ENCODE data around the gene MYH6.

The MYH6 gene

DNA sequence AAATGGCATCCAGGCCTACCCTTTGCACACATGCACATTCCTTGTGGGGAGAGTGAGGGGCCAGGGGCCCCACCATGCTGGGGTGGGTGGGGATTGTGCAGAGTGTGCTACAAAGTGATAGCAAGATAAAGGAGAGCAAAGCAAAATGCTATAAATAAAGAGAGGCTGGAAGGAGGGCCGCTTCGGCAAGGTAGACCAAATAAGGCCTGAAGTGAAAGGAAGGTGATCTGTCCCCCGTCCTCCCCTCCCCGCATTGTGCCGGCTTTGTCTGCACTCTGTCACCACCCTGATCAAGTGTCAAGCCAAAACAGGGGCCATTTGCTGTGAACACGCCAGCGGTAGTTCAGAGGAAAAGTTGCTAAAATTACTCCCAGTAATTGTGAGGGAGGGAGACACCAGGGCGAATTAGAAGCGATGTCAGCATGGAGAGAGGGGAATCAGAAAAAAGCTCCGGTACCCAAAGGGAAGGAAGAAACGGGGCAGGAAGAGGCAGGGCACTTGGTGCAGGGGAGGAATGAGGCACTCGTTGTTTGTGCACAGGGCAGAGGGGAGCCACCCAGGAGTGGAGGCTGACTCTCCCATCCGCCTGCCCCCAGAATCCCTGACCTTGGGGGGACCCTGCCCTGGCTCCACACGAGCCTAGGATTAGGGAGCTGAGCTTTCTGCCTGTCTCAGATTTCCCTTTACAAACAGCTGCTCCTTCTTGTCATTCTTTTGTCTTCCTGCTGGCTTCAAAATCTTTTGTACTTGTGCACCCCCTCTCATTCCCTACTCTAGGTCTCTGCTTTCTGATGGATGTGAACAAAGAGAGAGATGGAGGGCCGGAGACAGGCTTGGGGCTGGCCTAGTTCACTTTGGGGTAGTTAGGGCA is 30.3 kb upstream of the MYH6 start:
- Histone ChIP-seq H3K4me1 (ENCODE audit: insufficient read depth, low read length, severe bottlenecking) (no peaks in the 10 kb centered on the region), H3K79me2 (ENCODE audit: insufficient read depth, low read length) (no peaks in the 10 kb centered on the region), H3K9me3 (ENCODE audit: low read length) (no peaks in the 10 kb centered on the region), H3K27ac (ENCODE audit: low read depth, low read length, poor library complexity, severe bottlenecking) (no peak overlapping the region), H3K4me2 (ENCODE audit: low read length) (no peak overlapping the region), H3K9me2 (ENCODE audit: low read depth, low read length) (no peaks in the 10 kb centered on the region), H3K4me3 (ENCODE audit: low read depth, low read length, poor library complexity, severe bottlenecking) (no peak overlapping the region), H3K27me3 (ENCODE audit: insufficient read depth, low read length) (peaks cover 13% of the 10 kb centered on the region), H3K9ac (ENCODE audit: low read length) (no peak overlapping the region), H4K20me1 (ENCODE audit: insufficient read depth, low read length) (no peaks in the 10 kb centered on the region), H3K36me3 (ENCODE audit: insufficient read depth, low read length) (no peaks in the 10 kb centered on the region), H3F3A (ENCODE audit: insufficient read depth, low read length) (no peaks in the 10 kb centered on the region), H2AFZ (ENCODE audit: low read length) (no peak overlapping the region)
- TF ChIP-seq, protein P1, sequence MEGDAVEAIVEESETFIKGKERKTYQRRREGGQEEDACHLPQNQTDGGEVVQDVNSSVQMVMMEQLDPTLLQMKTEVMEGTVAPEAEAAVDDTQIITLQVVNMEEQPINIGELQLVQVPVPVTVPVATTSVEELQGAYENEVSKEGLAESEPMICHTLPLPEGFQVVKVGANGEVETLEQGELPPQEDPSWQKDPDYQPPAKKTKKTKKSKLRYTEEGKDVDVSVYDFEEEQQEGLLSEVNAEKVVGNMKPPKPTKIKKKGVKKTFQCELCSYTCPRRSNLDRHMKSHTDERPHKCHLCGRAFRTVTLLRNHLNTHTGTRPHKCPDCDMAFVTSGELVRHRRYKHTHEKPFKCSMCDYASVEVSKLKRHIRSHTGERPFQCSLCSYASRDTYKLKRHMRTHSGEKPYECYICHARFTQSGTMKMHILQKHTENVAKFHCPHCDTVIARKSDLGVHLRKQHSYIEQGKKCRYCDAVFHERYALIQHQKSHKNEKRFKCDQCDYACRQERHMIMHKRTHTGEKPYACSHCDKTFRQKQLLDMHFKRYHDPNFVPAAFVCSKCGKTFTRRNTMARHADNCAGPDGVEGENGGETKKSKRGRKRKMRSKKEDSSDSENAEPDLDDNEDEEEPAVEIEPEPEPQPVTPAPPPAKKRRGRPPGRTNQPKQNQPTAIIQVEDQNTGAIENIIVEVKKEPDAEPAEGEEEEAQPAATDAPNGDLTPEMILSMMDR (IDR thresholded peaks at IDR 0.05; ENCODE audit: low read length) = no peak

DNA sequence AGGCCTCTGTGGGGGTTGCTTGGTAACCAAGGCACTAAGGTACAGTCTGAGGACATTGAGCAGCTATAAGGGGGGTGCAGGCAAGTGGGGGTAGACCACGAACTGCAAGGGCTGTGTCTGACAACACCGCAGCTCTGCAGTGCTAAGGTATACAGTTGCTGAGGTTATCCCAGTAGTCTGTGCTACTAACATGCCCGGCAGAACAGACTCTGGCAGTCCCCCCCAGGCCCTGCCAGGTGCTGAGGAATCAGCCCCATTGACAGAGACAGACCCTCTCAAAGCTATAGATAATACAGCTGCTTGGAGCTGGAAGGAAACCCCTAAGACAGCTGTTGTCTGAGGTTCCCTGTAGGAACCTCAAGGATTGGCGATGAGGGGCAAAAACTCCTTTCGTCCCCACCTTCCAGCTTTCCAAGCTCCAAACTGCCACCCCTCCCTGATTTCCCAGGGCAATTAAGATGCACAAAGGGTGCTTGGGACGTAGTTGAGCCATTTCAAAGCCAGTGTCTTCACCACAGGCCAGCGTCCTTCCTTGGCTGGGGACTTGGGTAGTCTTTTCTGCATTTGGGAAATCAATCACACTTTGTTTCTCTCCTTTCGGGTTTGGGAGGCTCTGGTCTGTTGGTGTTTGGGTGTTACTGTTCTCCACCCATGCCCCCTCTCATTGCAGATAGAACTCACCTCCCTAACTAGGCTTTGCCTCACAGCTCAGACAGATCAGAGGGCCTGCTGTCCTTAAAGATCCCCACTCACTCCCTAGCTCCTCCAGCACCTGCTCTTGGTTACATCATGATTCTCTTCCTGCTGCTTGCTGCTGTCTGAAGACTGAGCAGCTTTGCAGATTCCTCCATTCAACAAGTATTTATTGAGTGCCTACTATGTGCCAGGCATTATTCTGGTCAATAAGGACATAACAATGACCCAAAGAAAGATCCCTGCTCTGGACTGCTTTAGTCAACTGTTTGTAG is 29.3 kb upstream of the MYH6 start:
- Histone ChIP-seq H3K9me3 (ENCODE audit: low read length) (no peaks in the 10 kb centered on the region), H3K27ac (ENCODE audit: low read depth, low read length, poor library complexity, severe bottlenecking) (no peak overlapping the region), H3K79me2 (ENCODE audit: insufficient read depth, low read length) (no peaks in the 10 kb centered on the region), H3K4me1 (ENCODE audit: insufficient read depth, low read length, severe bottlenecking) (no peaks in the 10 kb centered on the region), H3F3A (ENCODE audit: insufficient read depth, low read length) (no peaks in the 10 kb centered on the region), H2AFZ (ENCODE audit: low read length) (no peak overlapping the region), H3K27me3 (ENCODE audit: insufficient read depth, low read length) (peaks cover 13% of the 10 kb centered on the region), H3K4me3 (ENCODE audit: low read depth, low read length, poor library complexity, severe bottlenecking) (no peak overlapping the region), H3K9ac (ENCODE audit: low read length) (no peak overlapping the region), H3K36me3 (ENCODE audit: insufficient read depth, low read length) (no peaks in the 10 kb centered on the region), H3K9me2 (ENCODE audit: low read depth, low read length) (no peaks in the 10 kb centered on the region), H3K4me2 (ENCODE audit: low read length) (no peak overlapping the region), H4K20me1 (ENCODE audit: insufficient read depth, low read length) (no peaks in the 10 kb centered on the region)
- TF ChIP-seq, protein P1 (IDR thresholded peaks at IDR 0.05; ENCODE audit: low read length) = no peak
- no peak for TF ChIP-seq EZH2 (IDR thresholded peaks at IDR 0.05; ENCODE audit: borderline replicate concordance, low read length)

DNA sequence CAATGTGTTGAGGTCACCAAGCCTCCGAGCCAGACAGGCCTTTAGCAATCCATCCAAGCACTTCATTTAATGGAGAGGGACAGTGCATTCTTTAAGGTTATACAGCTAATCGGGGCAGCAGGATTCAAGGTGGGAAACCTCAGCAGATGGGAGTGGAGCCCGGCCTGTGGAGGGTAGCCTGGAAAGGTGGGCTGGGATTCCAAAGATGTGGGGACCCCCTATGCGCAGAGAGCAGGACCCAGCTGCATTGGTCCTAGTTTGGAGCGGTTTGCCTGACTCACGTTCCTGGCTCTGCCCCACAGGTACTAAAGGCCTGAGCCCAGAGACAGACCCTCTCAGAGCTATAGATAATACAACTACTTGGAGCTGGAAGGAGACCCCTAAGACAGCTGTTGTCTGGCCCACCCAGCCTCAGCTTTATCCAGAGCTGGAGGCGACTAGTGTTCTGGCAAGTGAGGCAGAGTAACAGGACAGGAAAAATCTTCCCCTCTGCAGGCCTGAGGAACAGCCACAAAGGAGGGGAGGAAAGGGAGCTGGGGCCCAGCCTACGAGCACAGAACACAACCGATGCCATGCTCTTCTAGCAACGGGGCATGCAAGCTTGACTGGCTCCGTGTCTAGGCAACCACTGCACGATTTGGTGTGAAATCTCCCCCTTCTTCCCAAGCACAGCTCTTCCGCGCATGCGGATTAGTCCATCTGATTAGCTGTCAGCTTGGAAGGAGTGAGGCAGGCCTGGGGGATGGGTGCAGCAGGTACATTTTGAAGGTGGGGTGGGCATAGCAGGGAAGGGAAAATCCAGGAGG is 28.5 kb upstream of the MYH6 start:
- H3K79me2 ChIP-seq (ENCODE audit: insufficient read depth, low read length) = no peaks in the 10 kb centered on the region
- H3K4me3 ChIP-seq (ENCODE audit: low read depth, low read length, poor library complexity, severe bottlenecking) = no peak overlapping the region

More for the DNA sequence above, 28.5 kb upstream of the MYH6 start:
- Histone ChIP-seq H3K4me2 (ENCODE audit: low read length) (no peak overlapping the region), H3K27me3 (ENCODE audit: insufficient read depth, low read length) (peaks cover 13% of the 10 kb centered on the region), H2AFZ (ENCODE audit: low read length) (no peak overlapping the region), H3K27ac (ENCODE audit: low read depth, low read length, poor library complexity, severe bottlenecking) (no peak overlapping the region), H3K9me3 (ENCODE audit: low read length) (no peaks in the 10 kb centered on the region), H3K4me1 (ENCODE audit: insufficient read depth, low read length, severe bottlenecking) (no peaks in the 10 kb centered on the region), H3K9me2 (ENCODE audit: low read depth, low read length) (no peaks in the 10 kb centered on the region), H3F3A (ENCODE audit: insufficient read depth, low read length) (no peaks in the 10 kb centered on the region), H3K9ac (ENCODE audit: low read length) (no peak overlapping the region), H3K36me3 (ENCODE audit: insufficient read depth, low read length) (no peaks in the 10 kb centered on the region), H4K20me1 (ENCODE audit: insufficient read depth, low read length) (no peaks in the 10 kb centered on the region)
- TF ChIP-seq, protein P1 (IDR thresholded peaks at IDR 0.05; ENCODE audit: low read length) = no peak
- TF ChIP-seq EZH2 (IDR thresholded peaks at IDR 0.05; ENCODE audit: borderline replicate concordance, low read length) = no peak
